ENCODE results near the gene TDRD10. TPM values are rescaled to one million over a fixed set of nuclear protein-coding genes. Genes with fewer than 3 reads are reported as not detected.

The TDRD10 gene
- total and polyA plus RNA-seq, 2 of the 4 experiments (the other 2 are of a cell fraction): not detected

DNA sequence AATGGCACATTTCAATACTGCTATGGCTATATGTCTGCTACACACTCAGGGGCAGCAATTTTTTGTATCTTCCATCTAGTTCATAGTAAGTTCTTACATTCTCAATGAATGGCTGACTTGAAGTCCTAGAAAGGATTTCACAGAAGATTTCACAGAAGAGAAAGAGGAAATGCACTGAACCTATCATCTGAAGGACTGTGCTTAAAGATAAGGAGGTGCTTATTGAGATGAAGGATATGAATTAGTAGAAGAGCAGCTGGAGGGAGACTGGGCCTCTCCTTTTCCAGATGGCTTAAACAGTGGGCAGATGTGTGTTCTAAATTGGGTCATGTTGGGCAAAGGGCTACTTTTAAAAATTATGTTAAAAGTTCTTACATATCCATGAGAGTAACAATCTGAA lies 91.4 kb downstream of the TDRD10 start:
- H3K23ac ChIP-seq (ENCODE audit: low read depth, low read length): no peak overlapping the region
- H2AFZ ChIP-seq (replicated peaks; ENCODE audit: low read length, poor library complexity): no peak overlapping the region
- H3K36me3 ChIP-seq (ENCODE audit: control insufficient read depth, insufficient read depth, low read length): peaks cover 68% of the 10 kb centered on the region
- TF ChIP-seq, protein P1, sequence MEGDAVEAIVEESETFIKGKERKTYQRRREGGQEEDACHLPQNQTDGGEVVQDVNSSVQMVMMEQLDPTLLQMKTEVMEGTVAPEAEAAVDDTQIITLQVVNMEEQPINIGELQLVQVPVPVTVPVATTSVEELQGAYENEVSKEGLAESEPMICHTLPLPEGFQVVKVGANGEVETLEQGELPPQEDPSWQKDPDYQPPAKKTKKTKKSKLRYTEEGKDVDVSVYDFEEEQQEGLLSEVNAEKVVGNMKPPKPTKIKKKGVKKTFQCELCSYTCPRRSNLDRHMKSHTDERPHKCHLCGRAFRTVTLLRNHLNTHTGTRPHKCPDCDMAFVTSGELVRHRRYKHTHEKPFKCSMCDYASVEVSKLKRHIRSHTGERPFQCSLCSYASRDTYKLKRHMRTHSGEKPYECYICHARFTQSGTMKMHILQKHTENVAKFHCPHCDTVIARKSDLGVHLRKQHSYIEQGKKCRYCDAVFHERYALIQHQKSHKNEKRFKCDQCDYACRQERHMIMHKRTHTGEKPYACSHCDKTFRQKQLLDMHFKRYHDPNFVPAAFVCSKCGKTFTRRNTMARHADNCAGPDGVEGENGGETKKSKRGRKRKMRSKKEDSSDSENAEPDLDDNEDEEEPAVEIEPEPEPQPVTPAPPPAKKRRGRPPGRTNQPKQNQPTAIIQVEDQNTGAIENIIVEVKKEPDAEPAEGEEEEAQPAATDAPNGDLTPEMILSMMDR (conservative IDR thresholded peaks at IDR 0.05; ENCODE audit: low read depth, low read length): no peak
- TF ChIP-seq MXI1 (IDR thresholded peaks at IDR 0.05; ENCODE audit: borderline replicate concordance, low read depth, low read length): no peak
- TF ChIP-seq, protein P2, sequence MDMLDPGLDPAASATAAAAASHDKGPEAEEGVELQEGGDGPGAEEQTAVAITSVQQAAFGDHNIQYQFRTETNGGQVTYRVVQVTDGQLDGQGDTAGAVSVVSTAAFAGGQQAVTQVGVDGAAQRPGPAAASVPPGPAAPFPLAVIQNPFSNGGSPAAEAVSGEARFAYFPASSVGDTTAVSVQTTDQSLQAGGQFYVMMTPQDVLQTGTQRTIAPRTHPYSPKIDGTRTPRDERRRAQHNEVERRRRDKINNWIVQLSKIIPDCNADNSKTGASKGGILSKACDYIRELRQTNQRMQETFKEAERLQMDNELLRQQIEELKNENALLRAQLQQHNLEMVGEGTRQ (IDR thresholded peaks at IDR 0.05; ENCODE audit: low read depth, low read length): no peak
- no peak for TF ChIP-seq NFE2L2 (IDR thresholded peaks at IDR 0.05; ENCODE audit: low read depth, low read length)
- TF ChIP-seq RCOR1 (IDR thresholded peaks at IDR 0.05; ENCODE audit: insufficient replicate concordance, low read length): no peak
- no peak for TF ChIP-seq POLR2A (IDR thresholded peaks at IDR 0.05; ENCODE audit: low read depth, low read length)
- TF ChIP-seq CHD1 (IDR thresholded peaks at IDR 0.05; ENCODE audit: low read depth, low read length): no peak
- TF ChIP-seq RFX5 (IDR thresholded peaks at IDR 0.05; ENCODE audit: low read depth, low read length): no peak
- no peak for TF ChIP-seq MAFK (IDR thresholded peaks at IDR 0.05; ENCODE audit: low read depth, low read length)
- no peak for TF ChIP-seq FOS (IDR thresholded peaks at IDR 0.05; ENCODE audit: low read depth, low read length)
- TF ChIP-seq RAD21 (IDR thresholded peaks at IDR 0.05; ENCODE audit: low read length): no peak
- no peak for TF ChIP-seq BHLHE40 (IDR thresholded peaks at IDR 0.05; ENCODE audit: low read depth, low read length)
- TF ChIP-seq CEBPB (IDR thresholded peaks at IDR 0.05; ENCODE audit: low read depth, low read length): no peak
- TF ChIP-seq, protein P3, sequence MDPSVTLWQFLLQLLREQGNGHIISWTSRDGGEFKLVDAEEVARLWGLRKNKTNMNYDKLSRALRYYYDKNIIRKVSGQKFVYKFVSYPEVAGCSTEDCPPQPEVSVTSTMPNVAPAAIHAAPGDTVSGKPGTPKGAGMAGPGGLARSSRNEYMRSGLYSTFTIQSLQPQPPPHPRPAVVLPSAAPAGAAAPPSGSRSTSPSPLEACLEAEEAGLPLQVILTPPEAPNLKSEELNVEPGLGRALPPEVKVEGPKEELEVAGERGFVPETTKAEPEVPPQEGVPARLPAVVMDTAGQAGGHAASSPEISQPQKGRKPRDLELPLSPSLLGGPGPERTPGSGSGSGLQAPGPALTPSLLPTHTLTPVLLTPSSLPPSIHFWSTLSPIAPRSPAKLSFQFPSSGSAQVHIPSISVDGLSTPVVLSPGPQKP (IDR thresholded peaks at IDR 0.05; ENCODE audit: borderline replicate concordance, low read depth, low read length): no peak
- no peak for TF ChIP-seq SMC3 (IDR thresholded peaks at IDR 0.05; ENCODE audit: low read depth, low read length)
- no peak for TF ChIP-seq MAZ (IDR thresholded peaks at IDR 0.05; ENCODE audit: borderline replicate concordance, low read depth, low read length)
- H3K4me3 ChIP-seq (ENCODE audit: insufficient read depth, low read depth, low read length): no peak overlapping the region
- no peak overlapping the region for H3K18ac ChIP-seq (ENCODE audit: low read depth, low read length)
- H2AK5ac ChIP-seq (ENCODE audit: low read depth, low read length): no peak overlapping the region
- peaks cover 26 to 71% of the 10 kb centered on the region in 2 experiments for H3K79me1 ChIP-seq (ENCODE audit: low read depth in 1 of 2, low read length in 2 of 2)
- dilution Hi-C loops (cut with HindIII; ENCODE audit: low sequenced_read_pairs, unreplicated experiment): no loop called here
- CTCF ChIA-PET: no interaction called here
- H3K14ac ChIP-seq (replicated peaks; ENCODE audit: low read depth, low read length): no peak overlapping the region
- H3K9me1 ChIP-seq (ENCODE audit: insufficient read depth, low read length): peaks cover 41% of the 10 kb centered on the region; the same call in 1 of the 2 replicates
- no peak overlapping the region for H3K9ac ChIP-seq (ENCODE audit: low read depth, low read length)
- no peaks in the 10 kb centered on the region for H3K9me3 ChIP-seq (ENCODE audit: control insufficient read depth, insufficient read depth, low read length)
- H3K56ac ChIP-seq (ENCODE audit: extremely low read depth, insufficient read depth, low read length): no peak overlapping the region
- H4K8ac ChIP-seq (ENCODE audit: low read depth in 2 of 2, low read length in 2 of 2): no peak overlapping the region
- no peak overlapping the region for H3K27ac ChIP-seq (ENCODE audit: insufficient read depth, low read length)
- H3K27me3 ChIP-seq (ENCODE audit: control insufficient read depth, insufficient read depth, low read length): no peaks in the 10 kb centered on the region
- H3K4me1 ChIP-seq (ENCODE audit: control insufficient read depth, insufficient read depth, low read length): peaks cover 12% of the 10 kb centered on the region
- intact Hi-C loops (cut with micrococcal nuclease): no loop called here
- H2BK5ac ChIP-seq (ENCODE audit: low read depth, low read length, poor library complexity, severe bottlenecking): no peak overlapping the region
- BruUV-seq (replicated peaks): no TSS peak
- DNase-seq: no peak
- no peak overlapping the region for H2BK15ac ChIP-seq (ENCODE audit: low read depth, low read length)
- no peak overlapping the region for H2AK9ac ChIP-seq (replicated peaks; ENCODE audit: low read depth, low read length, poor library complexity)
- H3K4ac ChIP-seq (ENCODE audit: low read depth, low read length): no peak overlapping the region
- no peak overlapping the region for H2BK20ac ChIP-seq (ENCODE audit: low read depth, low read length)
- H2BK120ac ChIP-seq (ENCODE audit: low read depth, low read length): no peak overlapping the region
- H4K91ac ChIP-seq (ENCODE audit: insufficient read depth, low read depth, low read length): no peak overlapping the region
- H4K5ac ChIP-seq (ENCODE audit: low read depth, low read length): no peak overlapping the region
- in situ Hi-C loops (cut with MboI; ENCODE audit: low sequenced_read_pairs): no loop called here
- POLR2A ChIA-PET (ENCODE audit: unreplicated experiment): no interaction called here
- peaks cover 46% of the 10 kb centered on the region for H4K20me1 ChIP-seq (ENCODE audit: insufficient read depth, low read length)
- no peak for ATAC-seq (ENCODE audit: low read depth)
- H3K4me2 ChIP-seq (ENCODE audit: low read depth, low read length): no peak overlapping the region

All from IMR-90 (cell line).